GM18909 (cell line): ENCODE data around the gene RPA3.

ENCODE experiments used
- ATAC-seq: cut with Tn5 transposase; IDR thresholded peaks from one replicate; pipeline ENCODE4 v1.9.1; 2021; ENCODE audit warnings: mild to moderate bottlenecking; ENCODE audit not compliant: unreplicated experiment, poor library complexity

The RPA3 gene

DNA sequence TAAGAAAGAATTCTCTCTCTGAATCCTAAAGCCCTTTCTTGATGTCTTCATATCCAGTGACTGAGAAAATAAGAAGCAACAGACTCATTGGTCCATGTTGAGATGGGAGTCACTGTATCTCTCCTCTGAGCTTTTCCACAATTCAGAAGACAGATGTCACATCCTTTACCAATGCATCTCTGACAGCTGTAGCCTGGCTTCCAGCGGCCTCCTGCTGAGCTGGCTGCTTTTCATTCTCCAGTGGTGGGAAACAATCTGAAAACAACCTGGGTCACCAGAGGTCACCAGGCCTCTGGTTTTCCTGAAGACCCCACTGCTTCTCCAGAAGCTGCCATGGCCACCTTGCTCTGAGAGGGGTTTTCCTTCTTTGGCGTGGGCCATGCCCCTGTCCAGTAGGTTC lies 18.3 kb upstream of the RPA3 start:
- no peak for ATAC-seq

DNA sequence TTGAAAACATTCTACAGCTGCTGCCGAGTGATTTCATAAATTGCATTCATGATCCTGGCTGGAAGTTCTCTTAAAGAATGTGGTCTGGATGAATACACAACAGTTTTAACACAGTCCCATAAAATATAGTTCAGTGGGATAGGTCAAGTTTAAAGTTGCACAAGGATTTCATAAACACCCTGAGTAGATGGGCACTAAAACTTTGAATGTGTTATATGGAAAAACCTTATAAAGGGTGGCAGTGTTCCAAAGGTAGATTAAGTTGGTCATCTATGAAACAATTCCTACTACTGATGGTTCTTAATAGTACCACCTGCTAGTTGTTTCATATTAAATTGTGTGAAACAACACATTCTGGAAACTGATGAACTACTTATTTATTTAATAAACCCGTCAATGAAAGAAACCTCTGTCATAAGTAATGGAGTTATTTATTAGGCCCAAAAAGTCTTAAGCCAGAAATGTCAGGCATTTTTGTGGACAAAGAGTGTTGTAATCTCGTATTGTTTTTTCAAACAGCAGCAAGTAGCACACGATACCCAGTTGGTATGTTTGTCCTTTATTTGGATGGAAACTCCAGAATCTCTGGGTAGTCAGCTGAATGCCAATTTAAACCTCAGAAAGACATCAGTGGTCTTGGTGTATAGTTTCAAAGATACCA lies 14.3 kb upstream of the RPA3 start:
- ATAC-seq: no peak

DNA sequence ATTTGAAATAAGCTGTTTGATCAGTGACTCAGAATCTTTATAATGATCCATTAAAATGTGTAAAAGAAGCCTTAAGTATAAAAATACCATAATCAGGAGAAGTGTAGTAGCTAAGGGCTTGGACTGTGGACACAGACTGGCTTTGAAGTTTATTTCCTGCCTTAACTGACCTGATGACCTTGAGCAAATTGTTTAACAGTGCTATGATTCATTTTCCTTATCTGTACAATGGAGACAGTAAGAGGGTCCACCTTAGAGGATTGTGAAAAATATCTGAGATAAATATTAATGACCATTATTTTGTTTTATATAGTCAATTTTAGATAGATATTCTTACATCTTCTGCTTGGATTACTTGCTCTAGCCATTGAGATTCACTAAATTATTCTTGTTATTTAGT lies 13.3 kb upstream of the RPA3 start:
- ATAC-seq: no peak

DNA sequence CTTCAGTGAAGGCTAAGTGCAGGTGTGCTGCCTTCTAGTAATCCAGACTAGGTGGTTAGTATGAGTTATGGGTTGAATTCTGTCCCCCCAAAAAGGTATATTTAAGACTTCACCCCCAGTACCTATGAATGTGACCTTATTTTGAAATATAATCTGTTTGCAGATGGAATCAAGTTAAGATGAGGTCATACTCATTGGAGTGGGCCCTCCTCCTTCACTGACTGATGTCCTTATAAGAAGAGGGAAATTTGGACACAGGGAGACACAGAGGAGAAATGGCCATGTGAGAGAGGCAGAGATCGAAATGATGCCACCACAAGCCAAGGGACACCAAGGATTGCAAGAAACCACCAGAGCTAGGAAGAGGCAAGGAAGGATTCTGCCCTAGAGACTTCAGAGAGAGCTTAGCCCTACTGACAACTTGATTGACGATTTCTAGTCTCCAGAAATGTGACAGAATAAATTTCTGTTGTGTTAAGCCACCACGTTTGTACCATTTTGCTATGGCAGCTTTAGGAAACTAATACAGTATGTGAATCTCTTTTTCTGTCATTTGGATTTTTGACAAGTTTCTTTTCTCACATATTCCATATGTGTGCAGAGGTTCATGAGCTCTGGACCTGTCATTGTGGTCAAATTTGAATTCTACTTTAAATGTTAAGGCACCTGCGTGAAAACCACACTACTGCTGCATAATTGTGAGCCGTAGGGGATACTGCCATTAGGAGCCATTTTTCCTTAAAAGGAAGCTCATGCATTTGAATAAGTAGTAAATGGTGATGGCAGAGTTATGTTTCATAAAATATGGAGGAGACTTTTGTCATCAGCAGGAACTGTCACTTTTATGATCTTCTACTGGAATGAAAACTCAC lies 2.6 kb upstream of the RPA3 start:
- ATAC-seq: no peak

DNA sequence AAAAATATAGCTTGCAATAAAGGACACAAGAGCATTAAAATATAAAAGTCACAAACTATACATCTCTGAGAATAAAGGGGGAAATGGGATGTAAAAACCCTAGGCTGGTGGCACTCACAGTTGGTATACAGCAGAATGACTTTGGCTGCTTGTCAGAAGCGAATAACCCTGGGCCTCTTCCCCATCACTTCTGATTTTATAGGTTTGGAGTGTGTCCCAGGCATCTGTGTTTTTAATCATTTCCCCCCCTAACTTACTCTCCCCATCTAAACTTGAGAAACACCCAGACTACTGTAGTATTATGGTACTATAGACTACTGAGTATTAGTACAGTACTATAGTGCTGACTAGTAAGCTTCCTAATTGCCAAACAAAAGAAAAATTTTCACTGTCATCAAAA lies 1.8 kb upstream of the RPA3 start:
- ATAC-seq: no peak

DNA sequence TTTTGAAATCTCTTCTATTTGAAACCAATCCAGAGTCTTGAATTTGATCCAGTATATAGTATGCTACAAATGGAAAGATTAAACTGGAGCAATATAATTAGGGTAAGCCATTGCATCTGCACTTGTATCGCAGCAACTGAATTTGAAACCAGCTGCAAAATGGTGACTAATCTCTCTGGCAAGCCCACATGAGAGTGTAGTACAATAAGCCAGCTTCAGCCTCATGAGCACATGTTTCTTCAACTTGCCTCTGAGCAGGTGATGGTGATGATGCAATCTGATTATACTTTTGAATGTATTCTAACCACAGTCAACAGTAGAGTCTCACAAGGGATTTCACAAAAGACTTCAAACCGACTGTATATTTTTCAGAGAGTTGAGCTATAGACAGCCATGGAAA lies 829 bp upstream of the RPA3 start:
- peak; percentile 98 for ATAC-seq

DNA sequence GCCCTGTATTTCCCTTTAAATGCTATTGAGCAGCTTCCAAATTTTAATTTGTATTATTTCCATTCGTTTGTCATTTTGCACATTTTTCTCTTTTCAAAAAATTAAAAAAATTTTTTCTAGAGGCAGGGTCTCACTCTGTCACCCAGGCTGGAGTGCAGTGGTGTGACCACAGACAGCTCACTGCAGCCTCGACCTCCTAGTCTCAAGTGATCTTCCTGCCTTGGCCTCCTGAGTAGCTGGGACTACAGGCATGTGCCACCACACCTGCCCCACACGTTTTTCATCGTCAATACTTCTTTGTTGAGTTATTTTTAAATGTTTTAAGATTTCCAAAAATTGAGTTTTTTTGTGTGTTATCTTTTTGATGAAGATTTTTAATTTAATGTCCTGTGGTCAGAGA lies 4.7 kb downstream of the RPA3 start:
- ATAC-seq: no peak

DNA sequence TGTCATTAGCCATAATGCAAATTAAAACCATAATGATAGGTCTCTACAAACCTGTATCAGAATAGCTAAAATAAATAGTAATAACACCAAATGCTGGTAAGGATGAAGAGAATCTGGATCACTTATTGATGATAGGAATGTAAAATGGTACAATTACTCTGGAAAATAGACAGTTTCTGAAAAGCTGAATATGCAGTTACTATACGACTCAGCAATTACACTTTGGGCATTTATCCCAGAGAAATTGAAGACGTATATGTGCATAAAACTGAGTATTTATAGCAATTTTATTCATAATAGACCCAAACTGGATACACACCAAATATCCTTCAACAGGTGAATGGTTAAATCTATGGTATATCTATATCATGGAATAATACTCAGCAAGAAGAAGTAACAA lies 7.9 kb downstream of the RPA3 start:
- ATAC-seq: no peak

DNA sequence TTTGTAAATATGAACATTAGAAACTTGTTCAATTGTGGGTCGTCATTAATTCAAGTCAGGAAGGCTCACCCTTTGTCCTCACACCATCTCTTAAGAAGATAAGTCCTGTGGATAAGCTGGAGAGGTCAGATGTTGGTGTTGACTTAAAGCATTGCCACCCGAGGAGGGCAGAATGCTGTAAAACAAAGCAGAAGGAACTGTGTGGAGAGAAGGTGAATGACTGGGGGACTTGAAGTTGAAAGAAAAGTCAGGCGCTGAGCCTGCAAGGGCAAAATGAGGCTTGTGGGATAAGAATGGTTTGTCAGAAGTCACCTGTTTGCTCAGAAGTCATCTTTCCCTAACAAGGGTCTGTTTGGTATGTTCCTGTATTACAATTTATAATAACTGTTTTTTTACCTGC lies 9.1 kb downstream of the RPA3 start:
- no peak for ATAC-seq

DNA sequence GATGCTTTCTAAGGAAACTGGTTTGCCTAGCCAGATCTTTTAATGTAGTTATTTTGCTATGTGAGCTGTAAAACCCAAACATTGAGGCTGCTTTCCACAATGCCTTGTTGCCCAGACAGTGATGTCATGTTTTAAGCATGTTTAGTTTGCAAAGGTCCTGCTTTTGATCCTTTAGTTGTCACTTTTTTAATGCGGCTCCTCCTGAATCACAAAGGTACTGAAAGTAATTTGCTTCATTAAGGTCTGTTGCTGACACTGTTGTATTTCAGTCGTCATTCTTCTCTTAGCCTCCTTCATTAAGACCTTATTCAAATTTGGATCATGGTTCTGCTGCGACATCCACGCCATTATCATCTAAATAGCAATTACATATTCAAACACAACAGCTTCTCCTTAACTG lies 10.6 kb downstream of the RPA3 start:
- no peak for ATAC-seq

DNA sequence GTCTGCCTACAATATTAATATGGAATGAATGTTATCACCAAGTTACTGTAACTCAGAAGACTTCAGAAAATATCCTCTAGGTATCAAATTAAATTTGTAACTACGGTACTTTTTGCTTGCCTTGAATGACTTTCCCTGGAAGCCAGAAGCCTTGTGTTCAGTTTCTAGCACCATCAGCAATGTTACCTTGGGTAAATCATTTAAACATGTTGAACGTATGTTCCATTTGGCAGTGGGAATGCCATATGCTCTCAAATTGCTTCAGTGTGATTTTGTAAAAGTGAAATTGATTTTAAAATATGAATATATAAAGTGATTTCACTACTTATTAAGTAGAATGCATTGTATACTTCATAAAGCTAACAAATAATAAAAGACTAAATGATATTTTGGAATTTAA lies 11.2 kb downstream of the RPA3 start:
- ATAC-seq: no peak

DNA sequence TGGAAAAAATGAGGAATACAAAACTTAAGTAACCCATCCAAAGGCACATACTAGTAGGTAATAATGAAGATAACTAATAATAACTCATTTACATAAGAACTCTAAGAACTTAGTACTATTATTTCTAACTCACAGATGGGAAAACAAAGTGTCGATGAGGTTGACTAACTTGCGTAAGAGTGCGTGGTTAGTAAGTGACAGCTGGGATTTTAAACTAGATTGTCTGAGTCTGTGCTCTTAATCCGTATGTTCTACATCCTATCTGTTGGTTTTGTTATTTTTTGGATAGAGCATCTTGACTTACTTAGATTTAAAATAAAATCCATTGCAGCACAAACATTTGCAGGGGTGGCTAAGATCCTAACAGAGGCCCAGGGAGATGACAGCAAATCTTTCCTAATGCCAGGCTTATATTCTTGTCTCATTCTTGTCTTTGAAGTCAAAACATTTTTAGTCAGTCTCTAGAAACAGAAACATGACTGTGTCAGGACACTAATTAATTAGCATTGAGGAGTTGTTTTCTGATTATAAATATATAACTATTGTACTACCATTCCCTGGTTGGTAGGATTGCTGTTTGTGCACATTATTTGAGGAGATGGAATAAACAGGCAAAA lies 11.7 kb downstream of the RPA3 start:
- peak; percentile 27 for ATAC-seq

DNA sequence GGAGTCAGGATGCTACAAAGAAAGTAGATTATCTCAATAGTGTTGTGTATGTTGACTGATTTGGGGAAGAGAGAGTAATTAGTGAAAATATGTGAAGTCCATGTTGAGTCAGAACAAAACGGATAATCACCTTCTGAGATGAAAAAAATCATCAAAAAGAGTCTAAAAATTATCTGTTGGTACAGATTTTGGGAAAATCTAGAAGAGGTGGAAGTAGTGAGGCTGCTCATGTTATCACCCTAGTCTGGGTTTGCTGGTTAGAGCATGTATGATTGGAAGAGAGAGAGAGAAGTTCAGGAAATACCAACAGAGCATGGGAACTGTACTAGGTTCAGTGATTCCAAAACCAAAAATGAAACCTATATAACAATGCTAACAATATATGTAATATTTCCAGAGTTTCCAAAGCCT lies 12.3 kb downstream of the RPA3 start:
- ATAC-seq: peak; percentile 72

DNA sequence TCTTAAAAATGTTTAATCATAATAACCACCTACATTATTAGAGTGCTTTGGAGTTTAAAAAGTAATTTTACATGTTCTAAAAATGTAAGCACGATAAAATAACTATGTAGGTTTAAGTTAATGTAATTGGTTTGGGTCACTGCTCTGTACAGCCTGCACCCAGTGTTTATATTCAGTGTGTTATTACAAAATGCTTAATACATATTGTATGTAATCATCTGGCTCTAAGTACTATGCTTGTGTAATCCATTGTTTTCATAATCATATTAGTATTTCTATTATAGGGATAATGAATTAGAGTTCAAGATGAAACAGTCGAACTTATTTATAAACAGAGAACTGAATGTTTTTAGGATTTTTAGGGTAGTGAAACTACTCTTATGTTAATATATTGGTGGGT lies 13.1 kb downstream of the RPA3 start:
- ATAC-seq: no peak

DNA sequence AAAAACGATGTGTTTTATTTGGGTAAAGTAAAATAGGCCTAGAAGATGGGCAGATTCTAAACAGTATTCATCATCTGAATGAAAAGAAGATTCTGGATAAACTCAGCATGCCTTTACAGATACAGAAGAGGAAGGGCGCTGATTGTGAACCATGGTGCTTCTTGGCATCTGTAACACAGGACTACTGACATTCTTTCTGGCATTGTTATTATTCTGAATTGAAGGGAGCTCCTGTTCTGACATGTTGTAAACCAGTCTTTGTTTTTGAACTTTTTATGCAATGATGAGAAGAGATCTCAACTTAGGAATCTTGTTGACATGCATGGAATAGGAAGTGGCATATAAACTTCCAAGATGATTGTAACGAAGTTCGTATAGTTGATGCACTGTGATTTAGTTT lies 13.5 kb downstream of the RPA3 start:
- no peak for ATAC-seq

DNA sequence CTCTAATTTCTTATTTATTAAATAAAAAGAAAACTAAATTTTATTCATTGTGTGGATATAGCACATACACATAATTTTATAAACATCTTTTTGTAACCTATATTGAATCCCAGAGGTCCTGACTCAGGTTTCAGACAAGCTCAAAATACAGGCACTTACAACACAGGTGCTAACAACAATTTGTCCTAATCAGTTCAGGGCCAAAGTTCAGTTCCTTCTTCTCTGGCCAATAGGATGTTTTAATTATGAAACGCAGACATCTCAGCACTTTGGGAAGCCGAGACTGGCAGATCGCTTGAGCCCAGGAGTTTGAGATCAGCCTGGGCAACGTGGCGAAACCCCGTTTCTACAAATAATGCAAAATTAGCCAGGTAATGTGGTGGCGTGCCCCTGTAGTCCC lies 15.0 kb downstream of the RPA3 start:
- ATAC-seq: no peak

DNA sequence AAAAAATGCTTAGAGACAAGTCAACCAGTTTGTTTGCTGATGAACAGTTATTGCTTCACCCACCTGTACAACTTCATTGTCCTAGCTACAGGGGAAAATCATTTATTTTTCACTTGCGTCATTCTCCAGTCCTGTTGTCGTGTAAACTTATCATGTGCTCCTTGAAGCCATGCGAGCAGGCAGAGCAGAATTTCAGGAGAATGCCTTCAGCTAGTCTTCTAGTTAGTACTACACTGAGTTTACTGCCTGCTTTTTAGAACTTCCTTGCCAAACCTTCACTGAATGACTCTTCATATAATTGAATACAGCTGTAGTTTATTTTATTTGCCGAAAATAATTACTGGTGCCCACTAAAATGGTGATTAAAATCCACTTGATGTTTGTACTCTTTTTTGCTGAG lies 15.6 kb downstream of the RPA3 start:
- ATAC-seq: no peak

DNA sequence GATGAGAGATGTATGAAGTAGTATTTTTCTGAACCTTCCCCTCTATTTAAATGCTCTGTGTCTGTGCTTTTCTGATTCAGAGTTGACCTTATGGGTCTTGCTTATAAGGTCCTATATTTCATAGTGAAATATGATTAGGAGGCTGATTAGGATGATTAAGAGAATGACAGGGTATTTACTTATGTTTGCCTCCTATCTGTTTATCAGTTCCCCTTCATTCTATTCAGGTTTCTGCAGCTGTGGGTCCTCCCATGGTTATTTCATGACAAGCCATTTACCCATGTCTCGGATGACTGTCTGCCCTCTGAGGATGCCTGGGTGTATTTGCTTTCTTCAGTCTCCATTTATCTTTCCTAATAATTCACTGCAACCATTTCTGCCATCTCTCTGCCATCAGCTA lies 16.9 kb downstream of the RPA3 start:
- ATAC-seq: peak; percentile 38

DNA sequence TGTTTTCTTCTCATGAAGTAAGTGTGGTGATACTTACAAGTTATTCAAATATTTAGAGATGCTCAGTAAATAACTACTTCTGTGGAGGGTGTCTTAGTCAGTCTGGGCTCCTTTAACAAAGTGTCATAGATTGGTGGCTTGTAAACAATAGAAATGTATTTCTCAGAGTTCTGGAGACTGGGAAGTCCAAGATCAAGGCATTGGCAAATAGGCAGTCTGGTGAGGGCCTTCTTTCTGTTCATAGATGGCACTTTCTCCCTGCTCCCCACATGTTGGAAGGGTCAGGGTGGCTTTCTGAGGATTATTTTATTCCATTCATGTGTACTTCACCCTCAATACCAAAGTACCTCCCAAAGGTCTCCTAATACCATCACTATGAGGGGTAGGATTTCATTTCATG lies 18.4 kb downstream of the RPA3 start:
- ATAC-seq: no peak

DNA sequence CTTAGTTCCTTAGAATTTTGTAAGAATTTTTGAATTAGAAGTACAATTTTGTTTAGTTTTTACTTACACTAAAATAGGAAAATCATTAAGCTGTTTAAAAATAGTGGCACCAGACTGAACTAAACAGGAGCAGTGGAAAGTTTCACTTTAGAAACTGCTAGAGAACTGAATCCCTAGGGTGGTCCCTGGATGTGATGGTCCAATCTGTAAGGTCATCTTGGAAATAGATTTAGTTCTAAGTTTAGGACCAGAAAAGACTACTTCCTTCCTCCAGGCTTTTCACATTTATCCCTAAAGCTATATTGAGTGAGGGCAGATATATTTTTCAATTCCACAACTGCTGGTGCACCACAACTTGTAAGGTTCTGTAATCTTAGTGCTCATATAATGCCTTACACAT lies 19.0 kb downstream of the RPA3 start:
- no peak for ATAC-seq

DNA sequence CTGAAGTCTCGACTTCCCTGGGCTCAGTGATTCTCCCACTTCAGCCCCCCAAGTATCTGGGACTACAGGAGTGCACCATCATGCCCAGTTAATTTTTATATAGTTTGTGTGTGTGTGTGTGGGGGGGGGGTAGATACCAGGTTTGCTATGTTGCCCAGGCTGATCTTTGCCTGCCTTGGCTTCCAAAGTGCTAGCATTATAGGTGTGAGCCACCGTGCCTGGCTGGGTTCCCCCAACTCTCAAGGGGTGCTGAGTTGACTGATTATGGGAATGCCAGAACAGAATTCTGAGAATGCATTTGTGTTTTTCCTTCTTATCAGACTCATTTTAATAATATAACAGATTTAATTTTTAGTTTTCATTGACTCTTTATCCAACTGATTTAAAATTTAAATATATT lies 19.5 kb downstream of the RPA3 start:
- ATAC-seq: no peak
